ENCODE results near the gene CNBD2. TPM values are rescaled to one million over a fixed set of nuclear protein-coding genes. Genes with fewer than 3 reads are reported as not detected.

The CNBD2 gene
- total and polyA plus RNA-seq, 10 of the 15 experiments (the other 5 are each of a cell fraction or from before 2014, with no cell fraction given): 0.86 to 7.4 (median 4.6) TPM

- no peaks in the 10 kb centered on the region for H3K27me3 ChIP-seq (replicated peaks in 1 of 2; ENCODE audit: control insufficient read depth in 2 of 2, insufficient read depth in 2 of 2, low read length in 1 of 2)
- BruUV-seq (replicated peaks): no TSS peak
- no peaks in the 10 kb centered on the region for H3K36me3 ChIP-seq (ENCODE audit: control insufficient read depth in 2 of 2, insufficient read depth in 2 of 2, low read length in 1 of 2)
- H3K79me2 ChIP-seq (ENCODE audit: control insufficient read depth, insufficient read depth, low read length): no peaks in the 10 kb centered on the region
- H3K4me3 ChIP-seq: no peak overlapping the region
- no peaks in the 10 kb centered on the region for H4K20me1 ChIP-seq (ENCODE audit: control insufficient read depth, insufficient read depth)
- WGBS (ENCODE audit: insufficient coverage, insufficient replicate concordance, low lambda C conversion rate, missing lambda C conversion rate): 0% methylated on average over 2 of the region's 2 CpGs
- FAIRE-seq (no peak), DNase-seq (ENCODE audit: low read depth, low spot score) (no peak), ATAC-seq (no peak)
- no peak overlapping the region for H2AFZ ChIP-seq (ENCODE audit: control insufficient read depth, low read depth, low read length)
- no peak overlapping the region for H3K9ac ChIP-seq (ENCODE audit: control insufficient read depth, insufficient read depth, low read length)
- ChIA-PET CTCF (interaction anchor here (1.0 to 1.9 kb wide), 2 partner anchors 80 to 82 kb away, joined by 4 to 14 read pairs; no protein-coding TSS in a partner anchor), SMC1A (ENCODE audit: uncharacterized antibody, unreplicated experiment) (no interaction called here), POLR2A (no interaction called here), RAD21 (ENCODE audit: unreplicated experiment) (interaction anchor here (0.5 kb wide), 1 partner anchor 12 kb away, joined by 3 read pairs; no protein-coding TSS in a partner anchor)
- no peak overlapping the region for H3K27ac ChIP-seq (ENCODE audit: control insufficient read depth, insufficient read depth)
- H3K4me2 ChIP-seq (ENCODE audit: control insufficient read depth, insufficient read depth): no peak overlapping the region
- in situ Hi-C loops (cut with MboI): no loop called here
- TF ChIP-seq FOXK2 (IDR thresholded peaks at IDR 0.05): no peak
- TF ChIP-seq, protein P1, sequence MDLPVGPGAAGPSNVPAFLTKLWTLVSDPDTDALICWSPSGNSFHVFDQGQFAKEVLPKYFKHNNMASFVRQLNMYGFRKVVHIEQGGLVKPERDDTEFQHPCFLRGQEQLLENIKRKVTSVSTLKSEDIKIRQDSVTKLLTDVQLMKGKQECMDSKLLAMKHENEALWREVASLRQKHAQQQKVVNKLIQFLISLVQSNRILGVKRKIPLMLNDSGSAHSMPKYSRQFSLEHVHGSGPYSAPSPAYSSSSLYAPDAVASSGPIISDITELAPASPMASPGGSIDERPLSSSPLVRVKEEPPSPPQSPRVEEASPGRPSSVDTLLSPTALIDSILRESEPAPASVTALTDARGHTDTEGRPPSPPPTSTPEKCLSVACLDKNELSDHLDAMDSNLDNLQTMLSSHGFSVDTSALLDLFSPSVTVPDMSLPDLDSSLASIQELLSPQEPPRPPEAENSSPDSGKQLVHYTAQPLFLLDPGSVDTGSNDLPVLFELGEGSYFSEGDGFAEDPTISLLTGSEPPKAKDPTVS (IDR thresholded peaks at IDR 0.05; ENCODE audit: low read depth, low read length): no peak
- TF ChIP-seq SMARCA5 (IDR thresholded peaks at IDR 0.05): no peak
- TF ChIP-seq, protein P2, sequence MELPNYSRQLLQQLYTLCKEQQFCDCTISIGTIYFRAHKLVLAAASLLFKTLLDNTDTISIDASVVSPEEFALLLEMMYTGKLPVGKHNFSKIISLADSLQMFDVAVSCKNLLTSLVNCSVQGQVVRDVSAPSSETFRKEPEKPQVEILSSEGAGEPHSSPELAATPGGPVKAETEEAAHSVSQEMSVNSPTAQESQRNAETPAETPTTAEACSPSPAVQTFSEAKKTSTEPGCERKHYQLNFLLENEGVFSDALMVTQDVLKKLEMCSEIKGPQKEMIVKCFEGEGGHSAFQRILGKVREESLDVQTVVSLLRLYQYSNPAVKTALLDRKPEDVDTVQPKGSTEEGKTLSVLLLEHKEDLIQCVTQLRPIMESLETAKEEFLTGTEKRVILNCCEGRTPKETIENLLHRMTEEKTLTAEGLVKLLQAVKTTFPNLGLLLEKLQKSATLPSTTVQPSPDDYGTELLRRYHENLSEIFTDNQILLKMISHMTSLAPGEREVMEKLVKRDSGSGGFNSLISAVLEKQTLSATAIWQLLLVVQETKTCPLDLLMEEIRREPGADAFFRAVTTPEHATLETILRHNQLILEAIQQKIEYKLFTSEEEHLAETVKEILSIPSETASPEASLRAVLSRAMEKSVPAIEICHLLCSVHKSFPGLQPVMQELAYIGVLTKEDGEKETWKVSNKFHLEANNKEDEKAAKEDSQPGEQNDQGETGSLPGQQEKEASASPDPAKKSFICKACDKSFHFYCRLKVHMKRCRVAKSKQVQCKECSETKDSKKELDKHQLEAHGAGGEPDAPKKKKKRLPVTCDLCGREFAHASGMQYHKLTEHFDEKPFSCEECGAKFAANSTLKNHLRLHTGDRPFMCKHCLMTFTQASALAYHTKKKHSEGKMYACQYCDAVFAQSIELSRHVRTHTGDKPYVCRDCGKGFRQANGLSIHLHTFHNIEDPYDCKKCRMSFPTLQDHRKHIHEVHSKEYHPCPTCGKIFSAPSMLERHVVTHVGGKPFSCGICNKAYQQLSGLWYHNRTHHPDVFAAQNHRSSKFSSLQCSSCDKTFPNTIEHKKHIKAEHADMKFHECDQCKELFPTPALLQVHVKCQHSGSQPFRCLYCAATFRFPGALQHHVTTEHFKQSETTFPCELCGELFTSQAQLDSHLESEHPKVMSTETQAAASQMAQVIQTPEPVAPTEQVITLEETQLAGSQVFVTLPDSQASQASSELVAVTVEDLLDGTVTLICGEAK (IDR thresholded peaks at IDR 0.05; ENCODE audit: borderline replicate concordance): no peak
- TF ChIP-seq PRDM15 (CRISPR knock-in tag; IDR thresholded peaks at IDR 0.05): no peak
- no peak for TF ChIP-seq JUND (IDR thresholded peaks at IDR 0.05; ENCODE audit: low read depth, low read length)
- no peak for TF ChIP-seq KLF5 (IDR thresholded peaks at IDR 0.05; ENCODE audit: partially characterized antibody)
- TF ChIP-seq CHD4 (IDR thresholded peaks at IDR 0.05): no peak
- TF ChIP-seq KAT2A (conservative IDR thresholded peaks at IDR 0.05; ENCODE audit: control insufficient read depth, low read depth, low read length): no peak
- TF ChIP-seq HDGF (IDR thresholded peaks at IDR 0.05): no peak
- TF ChIP-seq CREB1 (IDR thresholded peaks at IDR 0.05; ENCODE audit: low read depth): no peak
- no peak for TF ChIP-seq ASH2L (IDR thresholded peaks at IDR 0.05; ENCODE audit: borderline replicate concordance, low read depth)
- no peak for TF ChIP-seq PAX8 (IDR thresholded peaks at IDR 0.05)
- no peak for TF ChIP-seq ATF7 (IDR thresholded peaks at IDR 0.05; ENCODE audit: low read depth)
- TF ChIP-seq RUNX3 (IDR thresholded peaks at IDR 0.05; ENCODE audit: low read length): no peak
- TF ChIP-seq ZNF24 (IDR thresholded peaks at IDR 0.05): no peak
- H3K9me3 ChIP-seq (replicated peaks; ENCODE audit: control insufficient read depth, insufficient read depth, low read length): no peaks in the 10 kb centered on the region
- intact Hi-C loops (cut with micrococcal nuclease; ENCODE audit: unreplicated experiment): no loop called here
- H3K4me1 ChIP-seq (ENCODE audit: control insufficient read depth, insufficient read depth, low read length): no peaks in the 10 kb centered on the region
Measured at GRCh38 chr20:36074983-36075382, 106.6 kb downstream of the CNBD2 start.

Data from GM12878 (cell line).